ENCODE data around the gene VPS13D. TPM values are rescaled to one million over a fixed set of nuclear protein-coding genes. Genes with fewer than 3 reads are reported as not detected.

The VPS13D gene
- total RNA-seq, 1 experiment from 2014 or later: 29.0 TPM

DNA sequence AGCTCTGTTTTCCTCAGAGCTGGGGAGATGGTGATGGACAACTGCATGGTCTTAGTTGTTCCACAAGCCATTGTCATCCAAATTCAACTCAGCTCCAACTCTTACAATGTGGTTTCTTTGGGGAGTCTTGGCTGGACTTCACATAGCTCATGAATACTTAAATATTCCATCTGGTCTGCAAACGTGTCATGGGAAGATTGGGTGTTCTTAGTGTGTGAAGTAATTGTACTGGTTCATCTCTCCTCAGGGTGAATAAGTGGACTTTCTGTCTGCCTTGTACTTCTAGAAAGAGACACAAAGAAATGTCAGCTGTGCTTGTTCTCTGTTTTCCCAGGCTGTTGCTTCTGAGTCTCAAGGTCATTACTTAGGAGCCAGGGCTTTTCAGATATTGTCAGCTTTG, 106.6 kb downstream of the VPS13D start:
- no peak for TF ChIP-seq MXD4 (CRISPR knock-in tag; IDR thresholded peaks at IDR 0.05; ENCODE audit: borderline replicate concordance)
- no peak for TF ChIP-seq ETV6 (CRISPR knock-in tag; IDR thresholded peaks at IDR 0.05)
- TF ChIP-seq, protein P1, sequence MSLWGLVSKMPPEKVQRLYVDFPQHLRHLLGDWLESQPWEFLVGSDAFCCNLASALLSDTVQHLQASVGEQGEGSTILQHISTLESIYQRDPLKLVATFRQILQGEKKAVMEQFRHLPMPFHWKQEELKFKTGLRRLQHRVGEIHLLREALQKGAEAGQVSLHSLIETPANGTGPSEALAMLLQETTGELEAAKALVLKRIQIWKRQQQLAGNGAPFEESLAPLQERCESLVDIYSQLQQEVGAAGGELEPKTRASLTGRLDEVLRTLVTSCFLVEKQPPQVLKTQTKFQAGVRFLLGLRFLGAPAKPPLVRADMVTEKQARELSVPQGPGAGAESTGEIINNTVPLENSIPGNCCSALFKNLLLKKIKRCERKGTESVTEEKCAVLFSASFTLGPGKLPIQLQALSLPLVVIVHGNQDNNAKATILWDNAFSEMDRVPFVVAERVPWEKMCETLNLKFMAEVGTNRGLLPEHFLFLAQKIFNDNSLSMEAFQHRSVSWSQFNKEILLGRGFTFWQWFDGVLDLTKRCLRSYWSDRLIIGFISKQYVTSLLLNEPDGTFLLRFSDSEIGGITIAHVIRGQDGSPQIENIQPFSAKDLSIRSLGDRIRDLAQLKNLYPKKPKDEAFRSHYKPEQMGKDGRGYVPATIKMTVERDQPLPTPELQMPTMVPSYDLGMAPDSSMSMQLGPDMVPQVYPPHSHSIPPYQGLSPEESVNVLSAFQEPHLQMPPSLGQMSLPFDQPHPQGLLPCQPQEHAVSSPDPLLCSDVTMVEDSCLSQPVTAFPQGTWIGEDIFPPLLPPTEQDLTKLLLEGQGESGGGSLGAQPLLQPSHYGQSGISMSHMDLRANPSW (CRISPR knock-in tag; conservative IDR thresholded peaks at IDR 0.05; ENCODE audit: low read depth): no peak
- TF ChIP-seq, protein P2, sequence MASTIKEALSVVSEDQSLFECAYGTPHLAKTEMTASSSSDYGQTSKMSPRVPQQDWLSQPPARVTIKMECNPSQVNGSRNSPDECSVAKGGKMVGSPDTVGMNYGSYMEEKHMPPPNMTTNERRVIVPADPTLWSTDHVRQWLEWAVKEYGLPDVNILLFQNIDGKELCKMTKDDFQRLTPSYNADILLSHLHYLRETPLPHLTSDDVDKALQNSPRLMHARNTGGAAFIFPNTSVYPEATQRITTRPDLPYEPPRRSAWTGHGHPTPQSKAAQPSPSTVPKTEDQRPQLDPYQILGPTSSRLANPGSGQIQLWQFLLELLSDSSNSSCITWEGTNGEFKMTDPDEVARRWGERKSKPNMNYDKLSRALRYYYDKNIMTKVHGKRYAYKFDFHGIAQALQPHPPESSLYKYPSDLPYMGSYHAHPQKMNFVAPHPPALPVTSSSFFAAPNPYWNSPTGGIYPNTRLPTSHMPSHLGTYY (CRISPR knock-in tag; IDR thresholded peaks at IDR 0.05): no peak
- no peak for TF ChIP-seq PRRX2 (CRISPR knock-in tag; IDR thresholded peaks at IDR 0.05)
- TF ChIP-seq ZNF121 (CRISPR knock-in tag; IDR thresholded peaks at IDR 0.05): no peak
- no peak for TF ChIP-seq NFATC4 (CRISPR knock-in tag; IDR thresholded peaks at IDR 0.05)
- TF ChIP-seq, protein P3, sequence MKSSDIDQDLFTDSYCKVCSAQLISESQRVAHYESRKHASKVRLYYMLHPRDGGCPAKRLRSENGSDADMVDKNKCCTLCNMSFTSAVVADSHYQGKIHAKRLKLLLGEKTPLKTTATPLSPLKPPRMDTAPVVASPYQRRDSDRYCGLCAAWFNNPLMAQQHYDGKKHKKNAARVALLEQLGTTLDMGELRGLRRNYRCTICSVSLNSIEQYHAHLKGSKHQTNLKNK (CRISPR knock-in tag; IDR thresholded peaks at IDR 0.05): no peak
- no peak for TF ChIP-seq ZNF219 (CRISPR knock-in tag; IDR thresholded peaks at IDR 0.05; ENCODE audit: borderline replicate concordance)
- TF ChIP-seq, protein P4, sequence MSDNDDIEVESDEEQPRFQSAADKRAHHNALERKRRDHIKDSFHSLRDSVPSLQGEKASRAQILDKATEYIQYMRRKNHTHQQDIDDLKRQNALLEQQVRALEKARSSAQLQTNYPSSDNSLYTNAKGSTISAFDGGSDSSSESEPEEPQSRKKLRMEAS (CRISPR knock-in tag; IDR thresholded peaks at IDR 0.05): no peak
- TF ChIP-seq, protein P5, sequence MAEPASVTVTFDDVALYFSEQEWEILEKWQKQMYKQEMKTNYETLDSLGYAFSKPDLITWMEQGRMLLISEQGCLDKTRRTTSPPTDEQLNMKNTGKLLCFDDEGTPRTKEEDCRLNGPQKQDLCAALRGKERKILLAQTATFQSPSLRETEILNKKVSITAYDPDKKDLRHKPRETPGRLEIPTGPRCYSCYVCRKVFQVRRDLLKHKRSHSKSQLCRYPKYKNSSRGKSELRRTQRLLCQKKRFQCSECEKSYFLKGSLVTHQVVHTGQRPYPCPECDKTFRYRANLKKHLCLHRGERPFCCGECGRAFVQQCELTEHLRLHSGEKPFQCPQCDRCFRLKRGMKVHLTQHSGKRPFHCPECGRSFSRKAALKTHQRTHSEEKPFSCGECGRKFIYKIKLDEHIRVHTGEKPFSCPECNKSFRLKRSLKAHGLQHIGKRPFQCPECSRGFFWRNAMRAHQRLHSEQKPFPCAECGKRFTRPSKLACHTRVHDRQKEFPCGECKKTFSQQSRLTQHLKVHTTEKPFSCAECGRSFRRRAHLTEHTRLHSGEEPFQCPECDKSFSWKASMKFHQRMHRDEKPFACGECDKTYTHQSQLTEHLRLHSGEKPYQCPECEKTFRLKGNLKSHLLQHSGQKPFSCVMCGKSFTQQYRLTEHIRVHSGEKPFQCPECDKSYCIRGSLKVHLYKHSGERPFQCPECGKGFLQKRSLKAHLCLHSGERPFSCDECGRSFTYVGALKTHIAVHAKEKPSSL (CRISPR knock-in tag; conservative IDR thresholded peaks at IDR 0.05): no peak
- no peak for TF ChIP-seq CREB1 (CRISPR knock-in tag; IDR thresholded peaks at IDR 0.05)
- TF ChIP-seq, protein P6, sequence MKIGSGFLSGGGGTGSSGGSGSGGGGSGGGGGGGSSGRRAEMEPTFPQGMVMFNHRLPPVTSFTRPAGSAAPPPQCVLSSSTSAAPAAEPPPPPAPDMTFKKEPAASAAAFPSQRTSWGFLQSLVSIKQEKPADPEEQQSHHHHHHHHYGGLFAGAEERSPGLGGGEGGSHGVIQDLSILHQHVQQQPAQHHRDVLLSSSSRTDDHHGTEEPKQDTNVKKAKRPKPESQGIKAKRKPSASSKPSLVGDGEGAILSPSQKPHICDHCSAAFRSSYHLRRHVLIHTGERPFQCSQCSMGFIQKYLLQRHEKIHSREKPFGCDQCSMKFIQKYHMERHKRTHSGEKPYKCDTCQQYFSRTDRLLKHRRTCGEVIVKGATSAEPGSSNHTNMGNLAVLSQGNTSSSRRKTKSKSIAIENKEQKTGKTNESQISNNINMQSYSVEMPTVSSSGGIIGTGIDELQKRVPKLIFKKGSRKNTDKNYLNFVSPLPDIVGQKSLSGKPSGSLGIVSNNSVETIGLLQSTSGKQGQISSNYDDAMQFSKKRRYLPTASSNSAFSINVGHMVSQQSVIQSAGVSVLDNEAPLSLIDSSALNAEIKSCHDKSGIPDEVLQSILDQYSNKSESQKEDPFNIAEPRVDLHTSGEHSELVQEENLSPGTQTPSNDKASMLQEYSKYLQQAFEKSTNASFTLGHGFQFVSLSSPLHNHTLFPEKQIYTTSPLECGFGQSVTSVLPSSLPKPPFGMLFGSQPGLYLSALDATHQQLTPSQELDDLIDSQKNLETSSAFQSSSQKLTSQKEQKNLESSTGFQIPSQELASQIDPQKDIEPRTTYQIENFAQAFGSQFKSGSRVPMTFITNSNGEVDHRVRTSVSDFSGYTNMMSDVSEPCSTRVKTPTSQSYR (CRISPR knock-in tag; IDR thresholded peaks at IDR 0.05): no peak
- no peak for TF ChIP-seq SOX15 (CRISPR knock-in tag; IDR thresholded peaks at IDR 0.05)
- no peak for TF ChIP-seq NR2C2 (CRISPR knock-in tag; IDR thresholded peaks at IDR 0.05)
- TF ChIP-seq TEAD1 (CRISPR knock-in tag; IDR thresholded peaks at IDR 0.05): no peak
- TF ChIP-seq, protein P7, sequence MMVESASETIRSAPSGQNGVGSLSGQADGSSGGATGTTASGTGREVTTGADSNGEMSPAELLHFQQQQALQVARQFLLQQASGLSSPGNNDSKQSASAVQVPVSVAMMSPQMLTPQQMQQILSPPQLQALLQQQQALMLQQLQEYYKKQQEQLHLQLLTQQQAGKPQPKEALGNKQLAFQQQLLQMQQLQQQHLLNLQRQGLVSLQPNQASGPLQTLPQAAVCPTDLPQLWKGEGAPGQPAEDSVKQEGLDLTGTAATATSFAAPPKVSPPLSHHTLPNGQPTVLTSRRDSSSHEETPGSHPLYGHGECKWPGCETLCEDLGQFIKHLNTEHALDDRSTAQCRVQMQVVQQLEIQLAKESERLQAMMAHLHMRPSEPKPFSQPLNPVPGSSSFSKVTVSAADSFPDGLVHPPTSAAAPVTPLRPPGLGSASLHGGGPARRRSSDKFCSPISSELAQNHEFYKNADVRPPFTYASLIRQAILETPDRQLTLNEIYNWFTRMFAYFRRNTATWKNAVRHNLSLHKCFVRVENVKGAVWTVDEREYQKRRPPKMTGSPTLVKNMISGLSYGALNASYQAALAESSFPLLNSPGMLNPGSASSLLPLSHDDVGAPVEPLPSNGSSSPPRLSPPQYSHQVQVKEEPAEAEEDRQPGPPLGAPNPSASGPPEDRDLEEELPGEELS (CRISPR knock-in tag; IDR thresholded peaks at IDR 0.05): no peak
- TF ChIP-seq, protein P8, sequence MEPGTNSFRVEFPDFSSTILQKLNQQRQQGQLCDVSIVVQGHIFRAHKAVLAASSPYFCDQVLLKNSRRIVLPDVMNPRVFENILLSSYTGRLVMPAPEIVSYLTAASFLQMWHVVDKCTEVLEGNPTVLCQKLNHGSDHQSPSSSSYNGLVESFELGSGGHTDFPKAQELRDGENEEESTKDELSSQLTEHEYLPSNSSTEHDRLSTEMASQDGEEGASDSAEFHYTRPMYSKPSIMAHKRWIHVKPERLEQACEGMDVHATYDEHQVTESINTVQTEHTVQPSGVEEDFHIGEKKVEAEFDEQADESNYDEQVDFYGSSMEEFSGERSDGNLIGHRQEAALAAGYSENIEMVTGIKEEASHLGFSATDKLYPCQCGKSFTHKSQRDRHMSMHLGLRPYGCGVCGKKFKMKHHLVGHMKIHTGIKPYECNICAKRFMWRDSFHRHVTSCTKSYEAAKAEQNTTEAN (CRISPR knock-in tag; IDR thresholded peaks at IDR 0.05): no peak
- ATAC-seq: no peak
- H3K4me3 Mint-ChIP-seq: no peak overlapping the region
- peak overlapping the region; percentile 9; the same call in 1 of the 2 replicates for H3K27ac Mint-ChIP-seq
- ChIA-PET POLR2A (no interaction called here), CTCF (interaction anchor here (0.9 to 1.5 kb wide), 2 partner anchors 61 to 284 kb away, joined by 3 to 4 read pairs; no protein-coding TSS in a partner anchor)
- no peaks in the 10 kb centered on the region for H3K9me3 Mint-ChIP-seq
- no peaks in the 10 kb centered on the region for H3K27me3 Mint-ChIP-seq (ENCODE audit: low read depth)
- H3K36me3 Mint-ChIP-seq: peaks cover 18% of the 10 kb centered on the region
- H3K4me1 Mint-ChIP-seq: peaks cover 16% of the 10 kb centered on the region
- no peak for DNase-seq (ENCODE audit: low spot score)

Data from WTC11 (cell line).